ENCODE data around the gene PRCD. TPM values are rescaled to one million over a fixed set of nuclear protein-coding genes. Genes with fewer than 3 reads are reported as not detected.

Gene PRCD
- total RNA-seq, 2 donors from 2014 or later, result 0.52 to 4.6 TPM

DNA sequence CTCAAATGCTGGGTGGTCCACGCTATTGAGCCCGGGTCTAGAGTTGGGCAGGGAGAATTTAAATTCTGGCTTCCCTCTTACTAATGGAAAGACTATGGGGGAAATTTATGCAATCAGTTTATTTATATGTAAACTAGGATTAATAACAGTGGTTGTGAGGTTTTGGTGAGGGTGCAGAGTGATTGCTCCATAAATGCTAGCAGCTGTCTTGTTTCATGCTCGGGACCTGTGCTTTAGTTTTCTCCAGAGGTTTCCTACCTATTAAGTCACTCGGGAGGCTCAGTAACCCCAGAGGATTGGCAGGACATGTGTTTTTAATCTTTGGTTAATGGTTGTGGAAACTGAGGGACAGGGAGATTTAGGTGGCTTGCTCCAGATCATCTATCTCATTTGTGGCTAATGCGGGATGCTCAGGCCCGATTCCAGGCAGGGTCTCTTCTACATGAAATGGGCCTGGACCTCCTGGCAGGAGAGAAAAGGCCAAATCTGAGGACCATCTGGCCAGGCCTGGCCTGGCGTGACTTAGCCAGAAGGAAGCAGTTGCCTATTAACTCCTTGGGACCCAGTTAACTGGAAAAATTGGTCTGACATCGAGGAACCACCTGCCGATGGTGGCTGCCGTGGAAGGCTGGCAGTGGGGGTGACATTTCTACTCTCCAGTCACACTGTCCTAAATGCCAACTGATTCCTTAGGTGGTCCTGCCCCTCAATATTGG lies 2.1 kb downstream of the PRCD start:
- H3K4me1 ChIP-seq, result peaks cover 60% of the 10 kb centered on the region
- ATAC-seq (no peak), DNase-seq (no peak)
- no peak overlapping the region for H3K4me3 ChIP-seq
- H3K27me3 ChIP-seq, result peaks cover 5 to 10% of the 10 kb centered on the region in 2 donors
- intact Hi-C loops (cut with DNase I), result no loop called here
- no peaks in the 10 kb centered on the region for H3K9me3 ChIP-seq
- H3K27ac ChIP-seq, result no peak overlapping the region
- TF ChIP-seq POLR2A (IDR thresholded peaks at IDR 0.05) (no peak), CTCF (IDR thresholded peaks at IDR 0.05) (no peak)
- H3K36me3 ChIP-seq (replicated peaks in 1 of 2; ENCODE audit: insufficient read depth in 1 of 2, low read depth in 2 of 2), result no peaks in the 10 kb centered on the region
- WGBS, 2 donors, result 87% methylated on average over 10 of the region's 10 CpGs

- Histone ChIP-seq H3K4me1 (peaks cover 63% of the 10 kb centered on the region), H3K4me3 (no peak overlapping the region), H3K27ac (no peak overlapping the region), H3K27me3 (peaks cover 5 to 10% of the 10 kb centered on the region in 2 donors), H3K9me3 (no peaks in the 10 kb centered on the region), H3K36me3 (replicated peaks in 1 of 2; ENCODE audit: insufficient read depth in 1 of 2, low read depth in 2 of 2) (no peaks in the 10 kb centered on the region)
- ATAC-seq (no peak), DNase-seq (no peak)
- intact Hi-C loops (cut with DNase I), result no loop called here
- WGBS, 2 donors, result 66 to 86% methylated on average over 7 to 10 of the region's 10 CpGs
- TF ChIP-seq POLR2A (IDR thresholded peaks at IDR 0.05) (no peak), CTCF (IDR thresholded peaks at IDR 0.05) (no peak)
These were observed 2.7 kb downstream of the PRCD start for GRCh38 chr17:76542566-76542971.

GRCh38 chr17:76542984-76543383 lies 3.1 kb downstream of the PRCD start:
- DNase-seq (no peak), ATAC-seq (no peak)
- H3K27ac ChIP-seq, result no peak overlapping the region
- intact Hi-C loops (cut with DNase I), result no loop called here
- H3K4me1 ChIP-seq, result peaks cover 62% of the 10 kb centered on the region
- H3K4me3 ChIP-seq, result no peak overlapping the region
- H3K9me3 ChIP-seq, result no peaks in the 10 kb centered on the region
- peaks cover 5 to 6% of the 10 kb centered on the region in 2 donors for H3K27me3 ChIP-seq
- no peaks in the 10 kb centered on the region for H3K36me3 ChIP-seq (replicated peaks in 1 of 2; ENCODE audit: insufficient read depth in 1 of 2, low read depth in 2 of 2)
- WGBS, 2 donors, result 69% methylated on average over 6 of the region's 8 CpGs; no CpG with 5 or more reads in 1 of the 2 donors
- no peak for TF ChIP-seq POLR2A (IDR thresholded peaks at IDR 0.05)
- TF ChIP-seq CTCF (IDR thresholded peaks at IDR 0.05), result no peak

GRCh38 chr17:76543482-76543825 lies 3.6 kb downstream of the PRCD start:
- Histone ChIP-seq H3K36me3 (replicated peaks in 1 of 2; ENCODE audit: insufficient read depth in 1 of 2, low read depth in 2 of 2) (no peaks in the 10 kb centered on the region), H3K4me3 (no peak overlapping the region), H3K4me1 (peaks cover 62% of the 10 kb centered on the region), H3K27ac (no peak overlapping the region), H3K27me3 (peaks cover 2 to 5% of the 10 kb centered on the region in 2 donors), H3K9me3 (no peaks in the 10 kb centered on the region)
- 62 to 63% methylated on average over 5 to 6 of the region's 6 CpGs for WGBS, 2 donors
- ATAC-seq (no peak), DNase-seq (no peak)
- TF ChIP-seq POLR2A (IDR thresholded peaks at IDR 0.05) (no peak), CTCF (IDR thresholded peaks at IDR 0.05) (no peak)
- intact Hi-C loops (cut with DNase I), result no loop called here
